ENCODE data around the gene CEMP1.

- TF ChIP-seq EZH2 (IDR thresholded peaks at IDR 0.05) (no peak), CTCF (IDR thresholded peaks at IDR 0.05) (no peak), EZH2phosphoT487 (IDR thresholded peaks at IDR 0.05) (no peak)
These were observed 11.5 kb downstream of the CEMP1 start for GRCh38 chr16:2519711-2520080.

All from neural progenitor cell (in vitro differentiated cells).